HEK293T (cell line): ENCODE data around the gene GPR149.

Source experiments
- BHLHE40 ChIP-seq: fragments of 450-650 bp; IDR thresholded peaks from 2 replicates; pipeline ENCODE4 v1.6.1; 2016; ENCODE audit warnings: mild to moderate bottlenecking, moderate library complexity, borderline replicate concordance
- FOXK2 ChIP-seq: fragments of 450-650 bp; IDR thresholded peaks from 2 replicates; pipeline ENCODE4 v1.6.1; 2016; ENCODE audit warnings: mild to moderate bottlenecking

DNA sequence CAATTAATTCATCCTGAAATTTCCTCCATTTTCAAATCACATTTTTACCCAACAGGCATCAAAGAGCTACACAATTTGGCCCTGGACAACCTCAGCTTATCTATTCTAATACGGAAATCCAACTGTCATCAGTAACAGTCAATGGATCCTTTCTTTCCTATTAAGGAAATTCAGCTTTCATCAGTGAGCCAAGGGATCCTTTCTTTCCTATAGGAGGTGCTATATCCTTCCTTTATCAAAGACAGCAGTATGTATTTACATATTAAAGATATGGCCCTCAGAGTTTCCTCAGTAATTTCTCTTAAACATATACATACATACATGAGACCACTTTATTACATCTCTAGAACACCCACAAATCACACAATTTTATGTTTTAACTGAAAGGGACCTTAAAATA lies 115.8 kb downstream of the GPR149 start:
- TF ChIP-seq FOXK2 (no peak), BHLHE40 (no peak)
